Stimulated activated memory B cell treated with anti-CD40 and anti-IgM and Interleukin-4, amounts not matched to agents 10 μg/mL and 1 μg/mL and 100 μg/mL, for 72 hours (primary cell): ENCODE results near the gene DHRSX.
"Not testable (repeated sequence)": the region's sequence is repeated elsewhere in the genome, so short reads cannot be mapped to it uniquely, and the experiment has no call there.

Source experiments
- ATAC-seq: fragments of 150-1000 bp; cut with Tn5 transposase; 2 replicates; pipeline ENCODE4 v1.10.0; 2021
- H3K27ac Mint-ChIP-seq: one replicate; pipeline ENCODE4 v1.8.0; 2022; ENCODE audit warnings: mild to moderate bottlenecking, mixed read lengths
- H3K27me3 Mint-ChIP-seq: one replicate; pipeline ENCODE4 v1.8.0; 2022; ENCODE audit warnings: mixed read lengths
- H3K36me3 Mint-ChIP-seq: one replicate; pipeline ENCODE4 v1.8.0; 2022; ENCODE audit warnings: mixed read lengths
- H3K4me1 Mint-ChIP-seq: one replicate; pipeline ENCODE4 v1.8.0; 2022; ENCODE audit warnings: mixed read lengths
- H3K4me3 Mint-ChIP-seq: one replicate; pipeline ENCODE4 v1.8.0; 2022; ENCODE audit warnings: mild to moderate bottlenecking, moderate library complexity, mixed read lengths
- H3K9me3 Mint-ChIP-seq: one replicate; pipeline ENCODE4 v1.8.0; 2022; ENCODE audit warnings: mixed read lengths

DHRSX gene

GRCh38 chrX:2477313-2477712 lies 23.5 kb downstream of the DHRSX start:
- Mint-ChIP-seq H3K4me1 (peaks cover 38% of the 10 kb centered on the region), H3K36me3 (peaks cover 31% of the 10 kb centered on the region)
- H3K27ac Mint-ChIP-seq, H3K27me3 Mint-ChIP-seq, ATAC-seq, H3K9me3 Mint-ChIP-seq, H3K4me3 Mint-ChIP-seq: not testable (repeated sequence)

DNA sequence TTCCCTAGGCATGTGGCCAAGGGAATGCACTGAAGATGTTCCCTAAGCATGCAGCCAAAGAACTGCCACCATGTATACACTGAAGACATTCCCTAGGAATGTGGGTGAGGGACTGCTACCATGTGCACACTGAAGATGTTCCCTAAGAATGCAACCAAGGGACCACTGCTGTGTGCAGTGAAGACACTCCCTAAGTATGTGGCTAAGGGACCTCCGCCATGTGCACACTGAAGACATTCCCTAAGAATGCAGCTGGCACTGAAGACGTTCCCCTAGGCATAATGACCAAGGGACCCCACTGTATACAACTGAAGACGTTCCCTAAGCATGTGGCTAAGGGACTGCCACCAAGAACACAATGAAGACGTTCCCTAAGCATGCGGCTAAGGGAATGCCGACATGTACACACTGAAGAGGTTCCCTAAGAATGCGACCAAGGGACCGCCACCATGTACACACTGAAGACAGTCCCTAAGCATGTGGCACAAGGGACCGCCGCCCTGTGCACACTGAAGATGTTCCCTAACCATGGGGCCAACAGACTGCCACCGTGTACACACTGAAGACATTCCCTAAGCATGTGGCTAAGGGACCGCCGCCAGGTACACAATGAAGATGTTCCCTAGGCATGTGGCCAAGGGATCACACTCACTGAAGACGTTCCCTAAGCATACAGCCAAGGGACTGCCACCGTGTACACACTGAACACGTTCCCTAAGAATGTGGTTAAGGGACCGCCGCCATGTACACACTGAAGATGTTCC lies 25.6 kb downstream of the DHRSX start:
- no peak for ATAC-seq
- peaks cover 3% of the 10 kb centered on the region for H3K9me3 Mint-ChIP-seq
- no peaks in the 10 kb centered on the region for H3K27me3 Mint-ChIP-seq
- no peak overlapping the region for H3K4me3 Mint-ChIP-seq
- H3K27ac Mint-ChIP-seq = no peak overlapping the region
- peaks cover 38% of the 10 kb centered on the region for H3K4me1 Mint-ChIP-seq
- H3K36me3 Mint-ChIP-seq = peaks cover 28% of the 10 kb centered on the region

DNA sequence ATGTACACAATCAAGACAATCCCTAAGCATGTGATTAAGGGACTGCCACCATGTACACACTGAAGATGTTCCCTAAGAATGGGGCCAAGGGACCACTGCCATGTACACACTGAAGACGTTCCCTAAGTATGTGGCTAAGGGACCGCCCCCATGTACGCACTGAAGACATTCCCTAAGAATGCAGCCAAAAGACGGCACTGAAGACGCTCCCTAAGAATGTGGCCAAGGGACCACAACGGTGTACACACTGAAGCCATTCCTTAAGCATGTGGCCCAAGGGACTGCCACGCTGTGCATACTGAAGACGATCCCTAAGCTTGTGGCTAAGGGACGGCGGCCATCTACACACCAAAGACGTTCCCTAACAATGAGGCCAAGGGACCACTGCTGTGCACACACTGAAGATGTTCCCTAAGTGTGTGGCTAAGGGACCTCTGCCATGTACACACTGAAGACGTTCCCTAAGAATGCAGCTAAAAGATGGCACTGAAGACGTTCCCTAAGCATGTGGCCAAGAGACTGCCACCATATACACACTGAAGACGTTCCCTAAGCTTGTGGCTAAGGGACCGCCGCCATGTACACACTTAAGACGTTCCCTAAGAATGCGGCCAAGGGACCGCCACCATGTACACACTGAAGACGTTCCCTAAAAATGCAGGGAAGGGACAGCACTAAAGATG lies 26.4 kb downstream of the DHRSX start:
- H3K4me3 Mint-ChIP-seq = no peak overlapping the region
- peaks cover 38% of the 10 kb centered on the region for H3K4me1 Mint-ChIP-seq
- no peak overlapping the region for H3K27ac Mint-ChIP-seq
- H3K9me3 Mint-ChIP-seq = peaks cover 4% of the 10 kb centered on the region
- H3K36me3 Mint-ChIP-seq = peaks cover 28% of the 10 kb centered on the region
- no peaks in the 10 kb centered on the region for H3K27me3 Mint-ChIP-seq
- ATAC-seq = no peak

DNA sequence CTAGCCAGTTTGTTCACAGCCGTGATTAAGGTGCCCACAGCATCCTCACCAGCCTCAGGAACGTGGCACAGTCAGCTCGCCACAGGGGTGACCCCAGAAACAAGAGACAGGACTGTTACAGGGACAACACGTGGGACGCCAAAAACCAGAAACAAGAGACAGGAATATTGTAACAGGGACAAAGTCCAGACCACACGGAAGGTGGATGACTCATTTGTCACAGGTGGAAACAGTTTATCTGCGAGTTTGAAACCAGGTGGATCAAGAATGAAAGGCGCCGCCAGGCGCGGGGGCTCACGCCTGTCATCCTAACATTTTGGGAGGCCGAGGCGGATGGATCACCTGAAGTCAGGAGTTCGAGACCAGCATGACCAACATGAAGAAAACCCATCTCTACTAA lies 27.7 kb downstream of the DHRSX start:
- H3K4me3 Mint-ChIP-seq, ATAC-seq, H3K27me3 Mint-ChIP-seq, H3K9me3 Mint-ChIP-seq, H3K27ac Mint-ChIP-seq: not testable (repeated sequence)
- peaks cover 39% of the 10 kb centered on the region for H3K4me1 Mint-ChIP-seq
- peaks cover 32% of the 10 kb centered on the region for H3K36me3 Mint-ChIP-seq

DNA sequence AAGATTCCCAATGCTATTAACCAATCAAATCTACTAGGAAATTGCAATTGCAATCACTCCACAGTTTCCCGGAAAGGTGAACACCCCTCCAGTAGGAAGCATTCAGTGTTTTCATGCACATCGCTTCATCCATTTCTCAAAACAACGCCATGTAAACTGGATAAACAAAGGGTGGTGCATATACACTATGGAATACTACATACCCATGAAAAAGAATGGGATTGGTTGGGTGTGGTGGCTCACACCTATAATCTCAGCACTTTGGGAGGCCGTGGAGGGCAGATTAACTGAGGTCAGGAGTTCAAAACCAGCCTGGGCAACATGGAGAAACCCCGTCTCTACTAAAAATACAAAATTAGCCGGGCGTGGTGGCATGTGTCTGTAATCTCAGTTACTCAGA lies 29.1 kb downstream of the DHRSX start:
- Mint-ChIP-seq H3K9me3 (peaks cover 4% of the 10 kb centered on the region), H3K27ac (no peak overlapping the region), H3K4me1 (peaks cover 30% of the 10 kb centered on the region), H3K27me3 (no peaks in the 10 kb centered on the region), H3K36me3 (peaks cover 37% of the 10 kb centered on the region), H3K4me3 (no peak overlapping the region)
- no peak for ATAC-seq

DNA sequence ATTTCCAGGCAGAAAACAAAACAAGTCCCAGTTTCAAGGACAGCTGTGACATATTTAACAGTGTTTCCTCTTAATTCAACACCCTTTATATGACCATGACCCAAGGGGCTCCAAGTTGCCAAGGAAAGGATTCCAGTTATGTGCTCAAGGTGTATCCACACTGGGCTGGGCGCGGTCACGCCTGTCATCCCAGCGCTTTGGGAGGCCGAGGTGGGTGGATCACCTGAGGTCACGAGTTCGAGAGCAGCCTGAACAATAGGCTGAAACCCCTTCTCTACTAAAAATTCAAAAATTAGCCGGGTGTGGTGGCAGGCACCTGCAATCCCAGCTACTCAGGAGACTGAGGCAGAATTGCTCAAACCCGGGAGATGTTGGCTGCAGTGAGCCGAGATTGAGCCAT lies 29.6 kb downstream of the DHRSX start:
- not testable (repeated sequence) for H3K27me3 Mint-ChIP-seq, H3K9me3 Mint-ChIP-seq, ATAC-seq, H3K4me3 Mint-ChIP-seq, H3K27ac Mint-ChIP-seq
- H3K36me3 Mint-ChIP-seq = peaks cover 37% of the 10 kb centered on the region
- H3K4me1 Mint-ChIP-seq = peaks cover 29% of the 10 kb centered on the region

DNA sequence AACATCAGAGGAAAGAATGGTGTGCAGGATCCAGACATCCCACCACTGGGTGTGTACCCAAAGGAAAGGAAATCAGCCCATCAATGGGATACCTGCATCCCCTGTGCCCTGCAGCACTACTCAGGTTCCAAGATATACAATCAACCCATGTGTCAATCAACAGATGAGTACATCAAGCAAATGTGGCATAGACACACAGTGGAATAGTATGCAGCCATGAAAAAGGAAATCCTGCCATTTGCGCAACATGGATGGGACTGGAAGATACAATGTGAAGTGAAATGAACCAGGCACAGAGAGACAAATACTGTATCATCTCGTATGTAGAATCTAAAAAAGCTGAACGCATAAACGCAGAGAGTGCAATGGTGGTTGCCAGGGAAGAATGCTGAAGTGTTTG lies 30.9 kb downstream of the DHRSX start:
- Mint-ChIP-seq H3K4me1 (peaks cover 19% of the 10 kb centered on the region), H3K36me3 (peaks cover 29% of the 10 kb centered on the region)
- not testable (repeated sequence) for H3K27me3 Mint-ChIP-seq, H3K27ac Mint-ChIP-seq, H3K9me3 Mint-ChIP-seq, H3K4me3 Mint-ChIP-seq, ATAC-seq

DNA sequence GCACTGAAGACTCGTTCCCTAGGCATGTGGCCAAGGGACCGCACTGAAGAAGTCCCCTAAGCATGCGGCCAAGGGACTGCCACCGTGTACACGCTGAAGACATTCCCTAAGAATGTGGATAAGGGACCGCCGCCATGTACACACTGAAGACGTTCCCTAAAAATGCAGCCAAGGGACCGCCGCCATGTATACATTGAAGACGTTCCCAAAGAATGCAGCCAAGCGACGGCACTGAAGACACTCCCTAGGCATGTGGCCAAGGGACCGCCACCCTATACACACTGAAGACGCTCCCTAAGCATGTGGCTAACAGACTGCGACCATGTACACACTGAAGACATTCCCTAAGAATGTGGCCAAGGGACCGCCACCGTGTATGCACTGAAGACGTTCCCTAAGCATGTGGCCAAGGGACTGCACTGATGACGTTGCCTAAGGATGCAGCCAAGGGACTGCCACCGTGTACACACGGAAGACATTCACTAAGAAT lies 31.5 kb downstream of the DHRSX start:
- H3K27me3 Mint-ChIP-seq = no peaks in the 10 kb centered on the region
- peaks cover 13% of the 10 kb centered on the region for H3K4me1 Mint-ChIP-seq
- peaks cover 23% of the 10 kb centered on the region for H3K36me3 Mint-ChIP-seq
- H3K27ac Mint-ChIP-seq = no peak overlapping the region
- peaks cover 4% of the 10 kb centered on the region for H3K9me3 Mint-ChIP-seq
- no peak overlapping the region for H3K4me3 Mint-ChIP-seq
- no peak for ATAC-seq

DNA sequence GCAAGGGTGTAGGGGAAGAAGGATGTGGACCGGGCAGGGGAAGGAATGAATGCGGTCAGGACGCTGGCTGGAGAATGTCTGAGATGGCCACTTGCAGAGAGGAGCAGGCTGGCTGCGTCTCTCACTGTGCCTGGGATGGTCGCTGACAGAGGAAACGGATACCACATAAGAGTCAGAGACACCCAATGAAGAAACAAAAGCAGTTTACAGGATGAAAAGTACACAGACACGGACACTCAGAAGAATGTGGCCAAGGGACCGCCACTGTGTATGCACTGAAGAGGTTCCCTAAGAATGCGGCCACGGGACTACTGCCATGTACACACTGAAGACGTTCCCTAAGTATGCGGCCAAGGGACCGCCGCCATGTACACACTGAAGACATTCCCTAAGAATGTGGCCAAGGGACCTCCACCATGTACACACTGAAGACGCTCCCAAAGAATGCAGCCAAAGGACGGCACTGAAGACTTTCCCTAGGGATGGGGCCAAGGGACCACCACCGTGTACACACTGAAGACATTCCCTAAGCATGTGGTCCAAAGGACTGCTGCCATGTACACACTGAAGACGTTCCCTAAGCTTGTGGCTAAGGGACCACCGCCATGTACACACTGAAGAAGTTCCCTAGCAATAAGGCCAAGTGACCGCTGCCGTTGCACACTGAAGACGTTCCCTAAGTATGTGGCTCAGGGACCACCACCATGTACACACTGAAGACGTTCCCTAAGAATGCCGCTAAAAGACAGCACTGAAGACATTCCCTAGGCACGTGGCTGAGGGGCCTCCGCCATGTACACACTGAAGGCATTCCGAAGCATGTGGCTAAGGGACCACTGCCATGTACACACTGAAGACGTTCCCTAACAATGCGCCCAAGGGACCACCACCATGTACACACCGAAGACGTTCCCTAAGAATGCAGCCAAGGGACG lies 32.2 kb downstream of the DHRSX start:
- ATAC-seq = no peak
- no peaks in the 10 kb centered on the region for H3K27me3 Mint-ChIP-seq
- no peak overlapping the region for H3K4me3 Mint-ChIP-seq
- peaks cover 4% of the 10 kb centered on the region for H3K9me3 Mint-ChIP-seq
- no peak overlapping the region for H3K27ac Mint-ChIP-seq
- H3K36me3 Mint-ChIP-seq = peaks cover 20% of the 10 kb centered on the region
- peaks cover 9% of the 10 kb centered on the region for H3K4me1 Mint-ChIP-seq

- peaks cover 24% of the 10 kb centered on the region for H3K36me3 Mint-ChIP-seq
- H3K27ac Mint-ChIP-seq = no peak overlapping the region
- peaks cover 16% of the 10 kb centered on the region for H3K4me1 Mint-ChIP-seq
- no peaks in the 10 kb centered on the region for H3K27me3 Mint-ChIP-seq
- ATAC-seq = no peak
- H3K9me3 Mint-ChIP-seq = peaks cover 4% of the 10 kb centered on the region
- H3K4me3 Mint-ChIP-seq = no peak overlapping the region
Measured at GRCh38 chrX:2466876-2467656, 33.7 kb downstream of the DHRSX start.

- H3K36me3 Mint-ChIP-seq = peaks cover 25% of the 10 kb centered on the region
- peaks cover 23% of the 10 kb centered on the region for H3K4me1 Mint-ChIP-seq
- ATAC-seq = no peak
- H3K27me3 Mint-ChIP-seq = no peaks in the 10 kb centered on the region
- no peak overlapping the region for H3K27ac Mint-ChIP-seq
- H3K4me3 Mint-ChIP-seq = no peak overlapping the region
- H3K9me3 Mint-ChIP-seq = no peaks in the 10 kb centered on the region
Measured at GRCh38 chrX:2464677-2465166, 36.1 kb downstream of the DHRSX start.

GRCh38 chrX:2463973-2464676 lies 36.7 kb downstream of the DHRSX start:
- Mint-ChIP-seq H3K27ac (no peak overlapping the region), H3K36me3 (peaks cover 19% of the 10 kb centered on the region), H3K4me1 (peaks cover 23% of the 10 kb centered on the region), H3K27me3 (no peaks in the 10 kb centered on the region), H3K4me3 (no peak overlapping the region), H3K9me3 (no peaks in the 10 kb centered on the region)
- no peak for ATAC-seq

DNA sequence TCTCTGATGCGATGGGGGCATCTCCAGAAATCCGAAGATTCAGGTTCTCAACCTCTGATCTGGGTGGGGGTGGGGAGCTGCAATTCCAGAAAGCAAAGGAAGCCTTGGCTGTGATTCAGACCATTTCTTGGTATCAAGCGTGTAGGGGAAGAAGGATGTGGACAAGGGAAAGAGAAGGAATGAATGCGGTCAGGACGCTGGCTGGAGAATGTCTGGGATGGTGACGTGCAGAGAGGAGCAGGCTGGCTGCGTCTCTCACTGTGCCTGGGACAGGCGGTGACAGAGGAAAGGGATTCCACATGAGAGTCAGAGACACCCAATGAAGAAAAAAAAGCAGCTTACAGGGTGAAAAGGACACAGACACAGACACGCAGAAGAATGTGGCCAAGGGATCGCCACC lies 37.3 kb downstream of the DHRSX start:
- ATAC-seq, H3K4me3 Mint-ChIP-seq, H3K27me3 Mint-ChIP-seq, H3K27ac Mint-ChIP-seq, H3K9me3 Mint-ChIP-seq: not testable (repeated sequence)
- Mint-ChIP-seq H3K4me1 (peaks cover 23% of the 10 kb centered on the region), H3K36me3 (peaks cover 20% of the 10 kb centered on the region)

DNA sequence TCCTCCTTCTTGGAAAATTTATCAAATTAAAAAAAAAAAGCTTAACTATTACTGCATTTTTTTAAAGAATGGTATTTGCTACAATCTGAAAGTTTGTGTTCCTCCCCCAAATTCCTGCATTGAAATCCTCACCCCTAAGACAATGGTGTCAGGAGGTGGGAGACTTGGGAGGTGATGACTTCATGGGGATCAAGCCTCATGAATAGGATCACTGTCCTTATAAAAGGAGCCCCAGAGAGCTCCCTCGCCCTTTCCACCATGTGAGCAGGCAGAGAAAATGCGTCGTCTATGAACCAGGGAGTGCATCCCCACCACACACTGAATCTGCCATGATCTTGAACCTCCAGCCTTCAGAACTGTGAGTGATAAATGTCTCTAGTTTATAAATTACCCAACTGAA lies 38.0 kb downstream of the DHRSX start:
- Mint-ChIP-seq H3K4me3 (no peak overlapping the region), H3K36me3 (peaks cover 26% of the 10 kb centered on the region), H3K9me3 (peaks cover 4% of the 10 kb centered on the region), H3K27ac (no peak overlapping the region), H3K27me3 (no peaks in the 10 kb centered on the region), H3K4me1 (peaks cover 18% of the 10 kb centered on the region)
- ATAC-seq = no peak
